DND-41 (cell line): ENCODE data around the gene ARHGAP6.

Experiments
- ATAC-seq: fragments of 200-7000 bp; cut with Tn5 transposase; 3 replicates; pipeline ENCODE4 v1.9.1; 2021; ENCODE audit warnings: low read depth; ENCODE audit not compliant: insufficient read depth
- DNase-seq: peaks from one replicate; pipeline ENCODE4 v3.0.0-alpha.2; 2020
- H2AFZ ChIP-seq: 2 replicates; pipeline ENCODE4 v1.6.0; 2012; ENCODE audit warnings: low read depth, low read length
- H3K27ac ChIP-seq: 2 replicates; pipeline ENCODE4 v1.5.1; 2012; ENCODE audit warnings: low read length, inconsistent platforms
- H3K27me3 ChIP-seq: fragments of 200-600 bp; sonication (generic); 2 replicates; pipeline ENCODE4 v1.6.0; 2012; ENCODE audit warnings: low read length, mild to moderate bottlenecking, inconsistent platforms; ENCODE audit not compliant: insufficient read depth, poor library complexity
- H3K36me3 ChIP-seq: 2 replicates; pipeline ENCODE4 v1.5.1; 2012; ENCODE audit warnings: low read length, inconsistent platforms; ENCODE audit not compliant: insufficient read depth
- H3K4me1 ChIP-seq: 2 replicates; pipeline ENCODE4 v1.5.1; 2012; ENCODE audit warnings: mild to moderate bottlenecking, low read length; ENCODE audit not compliant: insufficient read depth
- H3K4me2 ChIP-seq: 2 replicates; pipeline ENCODE4 v1.6.0; 2012; ENCODE audit warnings: mild to moderate bottlenecking, moderate library complexity, low read length, inconsistent platforms; ENCODE audit not compliant: insufficient read depth
- H3K4me3 ChIP-seq, 2 experiments: fragments of 200-600 bp in 1 of 2; shearing (Covaris generic) in 1 of 2; 2 replicates each; pipeline ENCODE4 v1.5.1; 2012 to 2016; ENCODE audit warnings: inconsistent platforms in 2 of 2, low read length in 2 of 2, mild to moderate bottlenecking in 2 of 2, low read depth in 1 of 2, moderate library complexity in 1 of 2
- H3K79me2 ChIP-seq: 2 replicates; pipeline ENCODE4 v1.6.0; 2012; ENCODE audit warnings: low read length, inconsistent platforms; ENCODE audit not compliant: insufficient read depth
- H3K9ac ChIP-seq: 2 replicates; pipeline ENCODE4 v1.6.0; 2012; ENCODE audit warnings: low read depth, mild to moderate bottlenecking, inconsistent platforms, low read length, moderate library complexity
- H3K9me3 ChIP-seq: 2 replicates; pipeline ENCODE4 v1.5.1; 2012; ENCODE audit warnings: low read length, moderate library complexity, mild to moderate bottlenecking, inconsistent platforms; ENCODE audit not compliant: insufficient read depth, severe bottlenecking
- H4K20me1 ChIP-seq: 2 replicates; pipeline ENCODE4 v1.6.0; 2012; ENCODE audit warnings: low read length; ENCODE audit not compliant: insufficient read depth
- EZH2 ChIP-seq: IDR thresholded peaks from 3 replicates; pipeline ENCODE4 v1.6.1; 2012; ENCODE audit warnings: borderline replicate concordance, low read depth, mild to moderate bottlenecking, moderate library complexity, low read length, inconsistent platforms; ENCODE audit not compliant: severe bottlenecking
- TF ChIP-seq, protein P1 (sequence below): IDR thresholded peaks from 2 replicates; pipeline ENCODE4 v1.5.1; 2012; ENCODE audit warnings: borderline replicate concordance, low read length, moderate library complexity, mild to moderate bottlenecking; ENCODE audit not compliant: poor library complexity, severe bottlenecking; ENCODE audit errors: extremely low read depth

Gene ARHGAP6

DNA sequence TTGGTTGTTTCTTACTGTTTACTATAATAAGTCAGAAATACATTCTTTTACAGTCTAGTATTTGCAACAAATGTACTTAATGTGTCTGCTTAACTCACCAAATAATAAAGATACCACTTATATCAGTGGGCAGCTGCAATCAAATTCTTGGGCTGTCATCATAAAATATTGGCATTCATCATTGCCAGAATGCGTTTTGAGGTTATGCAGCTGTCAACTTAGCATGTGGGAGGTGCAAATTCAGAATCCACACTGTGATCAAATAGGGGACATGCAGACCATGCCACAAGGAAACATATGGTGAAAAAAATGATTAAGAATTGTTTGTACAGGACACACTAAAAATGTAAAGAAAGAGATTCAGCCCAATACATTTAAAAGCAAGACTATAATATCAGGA is 468.0 kb downstream of the ARHGAP6 start:
- Histone ChIP-seq H4K20me1 (no peaks in the 10 kb centered on the region), H3K9ac (no peak overlapping the region), H3K27me3 (no peaks in the 10 kb centered on the region), H3K27ac (no peak overlapping the region), H3K79me2 (no peaks in the 10 kb centered on the region), H3K9me3 (no peaks in the 10 kb centered on the region), H3K4me3 (no peak overlapping the region), H2AFZ (no peak overlapping the region), H3K4me2 (no peak overlapping the region), H3K36me3 (no peaks in the 10 kb centered on the region), H3K4me1 (no peaks in the 10 kb centered on the region)
- DNase-seq, result no peak
- no peak for ATAC-seq
- no peak for TF ChIP-seq EZH2
- TF ChIP-seq, protein P1, sequence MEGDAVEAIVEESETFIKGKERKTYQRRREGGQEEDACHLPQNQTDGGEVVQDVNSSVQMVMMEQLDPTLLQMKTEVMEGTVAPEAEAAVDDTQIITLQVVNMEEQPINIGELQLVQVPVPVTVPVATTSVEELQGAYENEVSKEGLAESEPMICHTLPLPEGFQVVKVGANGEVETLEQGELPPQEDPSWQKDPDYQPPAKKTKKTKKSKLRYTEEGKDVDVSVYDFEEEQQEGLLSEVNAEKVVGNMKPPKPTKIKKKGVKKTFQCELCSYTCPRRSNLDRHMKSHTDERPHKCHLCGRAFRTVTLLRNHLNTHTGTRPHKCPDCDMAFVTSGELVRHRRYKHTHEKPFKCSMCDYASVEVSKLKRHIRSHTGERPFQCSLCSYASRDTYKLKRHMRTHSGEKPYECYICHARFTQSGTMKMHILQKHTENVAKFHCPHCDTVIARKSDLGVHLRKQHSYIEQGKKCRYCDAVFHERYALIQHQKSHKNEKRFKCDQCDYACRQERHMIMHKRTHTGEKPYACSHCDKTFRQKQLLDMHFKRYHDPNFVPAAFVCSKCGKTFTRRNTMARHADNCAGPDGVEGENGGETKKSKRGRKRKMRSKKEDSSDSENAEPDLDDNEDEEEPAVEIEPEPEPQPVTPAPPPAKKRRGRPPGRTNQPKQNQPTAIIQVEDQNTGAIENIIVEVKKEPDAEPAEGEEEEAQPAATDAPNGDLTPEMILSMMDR, result no peak

DNA sequence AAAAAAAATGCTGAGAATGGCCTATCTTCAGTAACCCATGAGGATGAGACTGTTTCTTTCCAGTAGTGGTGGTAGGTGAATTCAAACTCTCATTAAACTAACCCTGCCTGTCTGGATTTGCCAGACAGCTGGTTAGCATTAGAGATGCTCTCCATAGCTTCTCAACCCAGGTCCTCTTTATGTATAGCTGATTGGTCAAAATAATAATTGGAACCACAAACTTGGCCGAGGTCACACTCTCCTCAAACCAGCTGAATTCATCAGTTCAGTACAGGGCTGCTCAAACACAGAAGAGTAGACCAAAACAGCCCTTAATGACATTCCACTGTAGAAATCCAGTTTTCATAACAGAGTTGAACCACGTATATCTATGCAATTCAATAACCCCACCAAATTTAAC is 469.2 kb downstream of the ARHGAP6 start:
- H3K9ac ChIP-seq, result no peak overlapping the region
- H4K20me1 ChIP-seq, result no peaks in the 10 kb centered on the region
- DNase-seq, result no peak
- no peaks in the 10 kb centered on the region for H3K79me2 ChIP-seq
- H3K27me3 ChIP-seq, result no peaks in the 10 kb centered on the region
- H3K4me1 ChIP-seq, result no peaks in the 10 kb centered on the region
- no peaks in the 10 kb centered on the region for H3K9me3 ChIP-seq
- no peak overlapping the region for H3K4me3 ChIP-seq
- H2AFZ ChIP-seq, result no peak overlapping the region
- H3K27ac ChIP-seq, result no peak overlapping the region
- ATAC-seq, result no peak
- H3K36me3 ChIP-seq, result no peaks in the 10 kb centered on the region
- H3K4me2 ChIP-seq, result no peak overlapping the region
- TF ChIP-seq, protein P1, result no peak
- no peak for TF ChIP-seq EZH2

DNA sequence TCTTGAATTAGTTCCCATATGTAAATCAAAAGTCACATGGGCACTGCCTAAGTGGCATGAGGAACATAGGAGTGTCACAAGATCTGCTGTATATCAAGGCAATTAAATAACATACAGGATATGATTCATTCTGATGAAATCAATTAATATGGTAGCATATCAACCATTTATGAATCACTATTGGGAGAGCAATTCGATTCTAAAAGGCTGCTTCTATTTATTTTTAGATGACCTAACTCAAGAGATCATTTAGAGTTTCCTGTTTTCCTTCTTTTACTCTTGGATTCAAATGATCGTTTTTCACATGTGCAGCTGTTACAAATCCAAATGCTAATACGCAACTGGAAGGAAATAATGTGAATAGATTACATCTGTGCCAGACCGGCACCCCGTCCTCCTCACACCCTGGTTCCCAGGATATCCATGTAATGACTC is 472.7 kb downstream of the ARHGAP6 start:
- H3K4me3 ChIP-seq, result no peak overlapping the region
- DNase-seq, result no peak

More for the DNA sequence above, 472.7 kb downstream of the ARHGAP6 start:
- Histone ChIP-seq H3K36me3 (no peaks in the 10 kb centered on the region), H3K9ac (no peak overlapping the region), H3K79me2 (no peaks in the 10 kb centered on the region), H3K4me2 (no peak overlapping the region), H2AFZ (no peak overlapping the region), H3K27ac (no peak overlapping the region), H3K9me3 (no peaks in the 10 kb centered on the region), H3K27me3 (no peaks in the 10 kb centered on the region), H4K20me1 (no peaks in the 10 kb centered on the region), H3K4me1 (no peaks in the 10 kb centered on the region)
- no peak for ATAC-seq
- TF ChIP-seq, protein P1, result no peak
- TF ChIP-seq EZH2, result no peak
